Neural cell (in vitro differentiated cells): ENCODE measurements around the gene ARFGAP3.
"Not testable (repeated sequence)": the region's sequence is repeated elsewhere in the genome, so short reads cannot be mapped to it uniquely, and the experiment has no call there.

Experiments used
- EP300 ChIP-seq: fragments of 450-650 bp; conservative IDR thresholded peaks from 2 replicates; pipeline ENCODE4 v1.6.1; 2014; ENCODE audit warnings: antibody characterized with exemption, mild to moderate bottlenecking, moderate library complexity; ENCODE audit not compliant: poor library complexity, severe bottlenecking
- EZH2 ChIP-seq: fragments of 200-600, 300-800 bp; shearing (Covaris generic), sonication (generic); IDR thresholded peaks from 2 replicates; pipeline ENCODE4 v1.6.1; 2014; ENCODE audit warnings: antibody characterized with exemption, low read length, borderline replicate concordance, mild to moderate bottlenecking; ENCODE audit not compliant: insufficient read depth, poor library complexity, severe bottlenecking
- MXI1 ChIP-seq: fragments of 450-650 bp; conservative IDR thresholded peaks from 2 replicates; pipeline ENCODE4 v1.6.1; 2014; ENCODE audit warnings: antibody characterized with exemption, mild to moderate bottlenecking; ENCODE audit not compliant: poor library complexity, severe bottlenecking
- POLR2AphosphoS5 ChIP-seq: IDR thresholded peaks from 2 replicates; pipeline ENCODE4 v1.6.1; 2012
- RAD21 ChIP-seq: fragments of 450-650 bp; conservative IDR thresholded peaks from 2 replicates; pipeline ENCODE4 v1.6.1; 2014; ENCODE audit warnings: antibody characterized with exemption, mild to moderate bottlenecking, moderate library complexity
- SMC3 ChIP-seq: fragments of 450-650 bp; conservative IDR thresholded peaks from 2 replicates; pipeline ENCODE4 v1.6.1; 2014; ENCODE audit warnings: antibody characterized with exemption, mild to moderate bottlenecking, moderate library complexity; ENCODE audit not compliant: poor library complexity
- TF ChIP-seq, protein P1 (sequence below): fragments of 450-650 bp; IDR thresholded peaks from 2 replicates; pipeline ENCODE4 v1.5.1; 2014; ENCODE audit warnings: antibody characterized with exemption, mild to moderate bottlenecking, moderate library complexity; ENCODE audit not compliant: poor library complexity, severe bottlenecking

DNA sequence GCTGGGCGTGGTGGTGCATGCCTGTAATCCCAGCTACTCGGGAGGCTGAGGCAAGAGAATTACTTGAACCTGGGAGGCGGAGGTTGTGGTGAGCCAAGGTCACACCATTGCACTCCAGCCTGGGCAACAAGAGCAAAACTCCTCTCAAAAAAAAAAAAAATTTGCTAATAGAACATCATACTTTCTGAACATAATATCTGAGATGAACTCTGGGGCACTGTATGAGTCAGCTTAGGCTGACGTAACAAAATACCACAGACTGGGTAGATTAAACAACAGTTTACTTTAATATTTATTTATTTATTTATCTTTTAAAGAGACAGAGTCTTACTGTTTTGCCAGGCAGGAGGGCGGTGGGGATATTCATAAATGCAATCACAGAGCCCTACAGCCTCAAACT is 101.5 kb downstream of the ARFGAP3 start:
- TF ChIP-seq, protein P1, sequence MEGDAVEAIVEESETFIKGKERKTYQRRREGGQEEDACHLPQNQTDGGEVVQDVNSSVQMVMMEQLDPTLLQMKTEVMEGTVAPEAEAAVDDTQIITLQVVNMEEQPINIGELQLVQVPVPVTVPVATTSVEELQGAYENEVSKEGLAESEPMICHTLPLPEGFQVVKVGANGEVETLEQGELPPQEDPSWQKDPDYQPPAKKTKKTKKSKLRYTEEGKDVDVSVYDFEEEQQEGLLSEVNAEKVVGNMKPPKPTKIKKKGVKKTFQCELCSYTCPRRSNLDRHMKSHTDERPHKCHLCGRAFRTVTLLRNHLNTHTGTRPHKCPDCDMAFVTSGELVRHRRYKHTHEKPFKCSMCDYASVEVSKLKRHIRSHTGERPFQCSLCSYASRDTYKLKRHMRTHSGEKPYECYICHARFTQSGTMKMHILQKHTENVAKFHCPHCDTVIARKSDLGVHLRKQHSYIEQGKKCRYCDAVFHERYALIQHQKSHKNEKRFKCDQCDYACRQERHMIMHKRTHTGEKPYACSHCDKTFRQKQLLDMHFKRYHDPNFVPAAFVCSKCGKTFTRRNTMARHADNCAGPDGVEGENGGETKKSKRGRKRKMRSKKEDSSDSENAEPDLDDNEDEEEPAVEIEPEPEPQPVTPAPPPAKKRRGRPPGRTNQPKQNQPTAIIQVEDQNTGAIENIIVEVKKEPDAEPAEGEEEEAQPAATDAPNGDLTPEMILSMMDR, result not testable (repeated sequence)
- not testable (repeated sequence) for TF ChIP-seq POLR2AphosphoS5, RAD21, EP300, SMC3, EZH2, MXI1
